Medulla oblongata (tissue), 1 donor: ENCODE data around the gene KIAA1191.
"Not testable (repeated sequence)": the region's sequence is repeated elsewhere in the genome, so short reads cannot be mapped to it uniquely, and the experiment has no call there.

Experiments used
- DNase-seq: peaks from one replicate; pipeline ENCODE4 v3.0.0-alpha.2; 2015; ENCODE audit errors: extremely low spot score

Gene KIAA1191, protein sequence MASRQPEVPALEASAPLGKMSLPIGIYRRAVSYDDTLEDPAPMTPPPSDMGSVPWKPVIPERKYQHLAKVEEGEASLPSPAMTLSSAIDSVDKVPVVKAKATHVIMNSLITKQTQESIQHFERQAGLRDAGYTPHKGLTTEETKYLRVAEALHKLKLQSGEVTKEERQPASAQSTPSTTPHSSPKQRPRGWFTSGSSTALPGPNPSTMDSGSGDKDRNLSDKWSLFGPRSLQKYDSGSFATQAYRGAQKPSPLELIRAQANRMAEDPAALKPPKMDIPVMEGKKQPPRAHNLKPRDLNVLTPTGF

GRCh38 chr5:176361437-176362232 is at the start of gene KIAA1191:
KIAA1191 (minus strand) TSS chr5:176361764; CDS start chr5:176359508, 2,256 bp downstream.
- peak; percentile 94 for DNase-seq

DNA sequence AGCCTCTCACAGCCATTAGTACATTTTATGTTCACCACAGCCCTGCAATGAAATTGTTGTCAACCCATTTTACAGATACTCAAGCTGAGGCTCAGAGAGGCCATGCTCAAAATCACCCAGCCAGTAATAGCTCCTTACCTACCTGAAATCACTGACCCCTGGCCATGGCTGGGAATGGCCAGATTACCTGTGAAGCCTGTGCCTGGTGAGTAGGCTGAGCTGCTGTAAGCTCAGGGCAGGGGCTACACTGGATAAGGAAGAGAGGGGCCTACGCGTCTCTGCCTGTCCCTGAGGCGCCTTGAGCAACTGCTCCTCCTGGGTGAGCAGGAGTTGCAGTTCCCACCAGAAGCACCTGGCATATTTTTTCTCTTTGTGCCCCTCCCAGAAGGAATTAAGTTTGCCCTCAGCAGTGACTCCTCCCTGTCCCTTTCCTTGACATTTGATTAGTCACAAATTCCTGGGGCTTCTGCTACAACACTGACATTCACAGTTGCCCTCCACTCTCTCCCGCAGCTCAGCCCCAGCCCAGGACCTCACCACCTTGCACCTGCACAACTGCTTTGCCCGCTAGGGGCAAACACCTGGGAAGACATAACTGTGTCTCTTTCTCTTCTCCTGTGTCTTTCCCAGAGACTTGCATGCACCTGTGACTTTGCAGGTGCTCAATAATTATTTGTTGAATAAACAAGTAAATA is 49.1 kb upstream of the KIAA1191 start:
- no peak for DNase-seq

GRCh38 chr5:176409765-176410164 is 48.2 kb upstream of the KIAA1191 start:
- DNase-seq, result no peak

GRCh38 chr5:176408590-176408989 is 47.0 kb upstream of the KIAA1191 start:
- no peak for DNase-seq

GRCh38 chr5:176408252-176408573 is 46.6 kb upstream of the KIAA1191 start:
- DNase-seq, result not testable (repeated sequence)

DNA sequence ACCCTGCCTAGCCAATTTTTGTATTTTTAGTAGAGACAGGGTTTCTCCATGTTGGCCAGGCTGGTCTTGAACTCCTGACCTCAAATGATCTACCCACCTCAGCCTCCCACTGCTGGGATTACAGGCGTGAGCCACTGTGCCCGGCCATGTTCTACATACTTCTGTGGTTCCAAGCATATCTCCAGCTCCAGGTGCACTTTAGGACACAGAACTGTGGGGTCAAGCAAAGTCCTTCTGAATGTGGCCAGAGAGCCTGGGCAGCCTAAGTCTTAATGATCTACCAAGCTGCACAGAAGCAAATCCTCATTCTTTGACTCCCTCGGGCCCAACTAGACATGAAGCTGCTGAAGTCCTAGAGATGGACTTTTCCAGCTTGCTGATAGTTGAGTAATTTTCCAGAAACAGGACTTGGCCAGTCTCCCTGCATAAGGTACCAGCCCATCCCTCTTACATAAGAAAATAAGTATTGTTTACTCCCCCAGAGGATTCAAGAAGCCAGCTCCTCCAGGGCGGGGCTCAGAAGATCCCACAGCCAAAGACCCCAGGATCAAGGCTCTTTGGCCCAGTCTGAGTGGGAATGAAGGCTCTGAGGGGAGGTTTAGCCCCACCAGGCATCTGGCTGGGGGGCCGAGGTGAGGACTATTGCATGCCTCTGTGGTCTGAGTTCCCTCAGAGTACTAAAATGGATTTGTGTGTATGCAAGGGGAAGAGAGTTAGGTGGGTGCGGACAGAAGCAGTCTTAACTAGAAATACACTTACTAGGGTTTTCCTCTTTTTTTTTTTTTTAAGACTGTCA is 46.1 kb upstream of the KIAA1191 start:
- no peak for DNase-seq

GRCh38 chr5:176406436-176407052 is 45.0 kb upstream of the KIAA1191 start:
- no peak for DNase-seq

DNA sequence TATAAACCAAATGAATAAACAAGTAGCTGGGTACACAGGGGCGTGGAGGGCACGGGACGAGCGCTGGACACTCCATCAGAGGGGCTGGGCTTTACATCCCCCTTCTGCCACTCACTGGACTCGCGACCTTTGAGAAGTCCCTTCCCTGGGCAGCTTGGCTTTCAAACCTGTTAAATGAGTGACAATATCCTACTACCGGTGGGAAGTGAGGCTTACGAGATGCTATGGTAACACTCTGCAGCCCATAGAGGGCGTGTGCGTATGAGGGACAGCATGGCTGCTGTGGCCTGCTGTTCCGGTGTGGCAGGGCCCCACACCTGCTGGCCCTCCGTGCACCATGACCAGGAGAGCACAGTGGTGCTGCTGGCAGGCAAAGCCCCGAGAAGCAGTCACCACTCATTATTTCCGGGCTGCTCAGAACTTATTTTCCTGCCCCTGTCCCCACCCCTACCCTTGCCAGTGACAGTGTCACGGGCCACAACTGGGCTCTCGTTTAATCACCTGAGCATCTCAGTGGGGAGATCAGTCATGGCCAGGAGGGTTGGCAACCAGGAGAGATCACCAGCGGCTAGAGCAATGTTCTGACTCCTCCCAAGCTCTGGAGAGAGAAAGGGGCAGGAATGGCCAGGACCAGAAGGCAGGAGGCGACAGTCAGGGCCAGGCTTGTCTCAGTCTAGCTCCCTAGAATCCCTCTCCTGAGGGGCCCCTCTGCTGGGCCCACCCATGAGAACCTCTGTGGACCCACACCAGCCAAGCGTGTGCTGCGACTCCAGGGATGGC is 44.3 kb upstream of the KIAA1191 start:
- DNase-seq, result no peak

- DNase-seq, result no peak
Measured at GRCh38 chr5:176401281-176402205, 40.0 kb upstream of the KIAA1191 start.

GRCh38 chr5:176400382-176401156 is 39.0 kb upstream of the KIAA1191 start:
- DNase-seq, result no peak

DNA sequence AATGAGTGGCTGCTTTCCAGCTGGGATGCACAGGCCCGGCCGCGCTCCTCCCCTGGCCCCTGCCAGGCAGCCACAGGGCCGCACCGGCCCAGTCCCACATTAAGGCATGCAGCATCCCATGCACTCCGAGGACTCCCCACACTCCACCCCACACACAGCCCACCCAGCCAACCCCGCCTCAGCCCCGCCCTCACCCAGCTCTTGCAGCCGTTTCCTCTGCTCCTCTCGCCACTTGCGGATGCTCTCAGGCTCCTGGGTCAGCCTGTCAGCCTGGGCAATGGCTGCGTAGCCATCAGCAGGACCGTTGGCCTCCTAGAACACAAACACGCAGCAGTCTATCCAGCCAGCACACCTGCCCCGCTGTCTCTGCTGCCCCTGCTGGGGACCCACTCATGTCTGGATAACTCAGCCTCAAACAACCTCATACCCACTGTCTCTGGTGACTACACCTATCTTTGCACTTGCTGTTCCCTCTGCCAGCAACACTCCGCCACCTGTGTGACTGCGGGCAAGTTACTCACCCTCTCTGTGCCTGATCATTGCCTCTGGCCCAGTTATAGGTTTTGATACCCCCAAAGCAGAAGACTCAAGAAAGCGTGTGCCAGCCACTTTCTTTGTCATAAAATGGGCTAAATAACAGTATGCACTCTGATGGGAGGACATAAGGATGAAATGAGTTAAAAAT is 36.3 kb upstream of the KIAA1191 start:
- no peak for DNase-seq

GRCh38 chr5:176396330-176396729 is 34.8 kb upstream of the KIAA1191 start:
- DNase-seq, result no peak

- DNase-seq, result no peak
Measured at GRCh38 chr5:176394881-176395675, 33.5 kb upstream of the KIAA1191 start.

DNA sequence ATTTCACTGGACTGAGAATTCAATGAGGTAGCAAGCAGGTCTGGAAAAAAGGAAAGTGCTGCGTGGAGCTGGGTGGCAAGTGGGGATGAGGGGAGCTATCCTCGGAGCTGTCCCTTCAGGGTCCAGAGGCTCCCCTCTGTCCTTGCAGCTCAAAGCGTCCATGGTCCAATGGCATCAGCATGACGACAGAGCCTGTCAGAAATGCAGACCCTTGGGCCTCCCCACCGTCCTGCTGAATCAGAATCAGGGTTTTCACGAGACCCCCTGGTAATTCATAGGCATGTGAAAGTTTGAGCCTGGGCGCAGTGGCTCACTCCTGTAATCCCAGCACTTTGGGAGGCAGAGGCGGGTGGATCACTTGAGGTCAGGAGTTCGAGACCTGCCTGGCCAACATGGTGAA is 32.5 kb upstream of the KIAA1191 start:
- no peak for DNase-seq

GRCh38 chr5:176392526-176392925 is 31.0 kb upstream of the KIAA1191 start:
- DNase-seq, result no peak

GRCh38 chr5:176391999-176392398 is 30.4 kb upstream of the KIAA1191 start:
- peak; percentile 31 for DNase-seq

DNA sequence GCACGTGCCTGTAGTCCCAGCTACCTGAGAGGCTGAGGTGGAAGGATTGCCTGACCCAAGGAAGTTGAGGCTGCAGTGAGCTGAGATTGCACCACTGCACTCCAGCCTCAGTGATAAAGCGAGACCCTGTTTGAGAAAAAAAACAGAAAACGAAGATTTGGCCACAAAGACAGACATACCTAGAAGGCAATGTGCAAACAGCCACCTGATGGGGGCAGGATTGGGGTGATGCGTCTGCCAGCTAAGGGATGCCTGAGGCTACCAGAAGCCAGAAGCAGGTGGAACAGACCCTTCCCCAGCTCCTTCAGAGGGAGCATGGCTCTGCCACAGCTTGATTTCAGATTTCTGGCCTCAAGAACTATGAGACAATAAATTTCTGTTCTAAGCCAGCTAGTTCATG is 29.9 kb upstream of the KIAA1191 start:
- no peak for DNase-seq
